GM23248 (cell line): ENCODE data around the gene EXOSC2. TPM values are rescaled to one million over a fixed set of nuclear protein-coding genes. Genes with fewer than 3 reads are reported as not detected.
A peak's percentile ranks its signal among the peaks of the same experiment; 100 is the strongest.

Experiments
- DNase-seq: peaks from one replicate; pipeline ENCODE4 v3.0.0-alpha.2; 2015
- H2AFZ ChIP-seq: fragments of 200-600 bp; sonication (generic); 2 replicates; pipeline ENCODE4 v1.6.1; 2016; ENCODE audit warnings: antibody characterized with exemption
- H3F3A ChIP-seq: fragments of 200-600 bp; sonication (generic); 2 replicates; pipeline ENCODE4 v1.6.1; 2016; ENCODE audit warnings: mild to moderate bottlenecking, antibody characterized with exemption, mixed run types; ENCODE audit not compliant: insufficient read depth
- H3K27ac ChIP-seq: fragments of 200-600 bp; sonication (generic); 2 replicates; pipeline ENCODE4 v1.5.1; 2016; ENCODE audit warnings: mild to moderate bottlenecking
- H3K27me3 ChIP-seq: fragments of 200-600 bp; sonication (generic); replicated peaks from 2 replicates; pipeline ENCODE4 v1.6.1; 2016; ENCODE audit warnings: mild to moderate bottlenecking; ENCODE audit not compliant: insufficient read depth
- H3K36me3 ChIP-seq: fragments of 200-600 bp; sonication (generic); 2 replicates; pipeline ENCODE4 v1.6.1; 2016; ENCODE audit warnings: low read depth, mild to moderate bottlenecking
- H3K4me1 ChIP-seq: fragments of 200-600 bp; sonication (generic); 2 replicates; pipeline ENCODE4 v1.6.1; 2016; ENCODE audit warnings: mild to moderate bottlenecking; ENCODE audit not compliant: insufficient read depth
- H3K4me2 ChIP-seq: fragments of 200-600 bp; sonication (generic); one replicate; pipeline ENCODE4 v1.6.1; 2016; ENCODE audit warnings: mild to moderate bottlenecking; ENCODE audit not compliant: unreplicated experiment
- H3K4me3 ChIP-seq: fragments of 200-600 bp; sonication (generic); 2 replicates; pipeline ENCODE4 v1.5.1; 2016; ENCODE audit warnings: mild to moderate bottlenecking
- H3K79me2 ChIP-seq: fragments of 200-600 bp; sonication (generic); 2 replicates; pipeline ENCODE4 v1.6.1; 2016; ENCODE audit warnings: mild to moderate bottlenecking; ENCODE audit not compliant: insufficient read depth
- H3K9ac ChIP-seq: fragments of 200-600 bp; sonication (generic); 2 replicates; pipeline ENCODE4 v1.6.1; 2016; ENCODE audit warnings: mild to moderate bottlenecking
- H3K9me2 ChIP-seq: fragments of 200-600 bp; sonication (generic); 2 replicates; pipeline ENCODE4 v1.6.1; 2016; ENCODE audit warnings: mixed run types, mild to moderate bottlenecking, moderate library complexity; ENCODE audit not compliant: insufficient read depth
- H3K9me3 ChIP-seq: fragments of 200-600 bp; sonication (generic); one replicate; pipeline ENCODE4 v1.6.1; 2017; ENCODE audit warnings: low read depth
- H4K20me1 ChIP-seq: fragments of 200-600 bp; sonication (generic); 2 replicates; pipeline ENCODE4 v1.6.0; 2016; ENCODE audit not compliant: insufficient read depth
- EZH2 ChIP-seq: fragments of 200-600 bp; sonication (generic); IDR thresholded peaks from 2 replicates; pipeline ENCODE4 v1.6.1; 2018; ENCODE audit warnings: antibody characterized with exemption, mild to moderate bottlenecking; ENCODE audit not compliant: insufficient read depth, poor library complexity, severe bottlenecking
- EZH2phosphoT487 ChIP-seq: fragments of 200-600 bp; sonication (generic); IDR thresholded peaks from 2 replicates; pipeline ENCODE4 v1.6.1; 2018; ENCODE audit warnings: antibody characterized with exemption, moderate library complexity, mild to moderate bottlenecking, low read depth; ENCODE audit not compliant: insufficient read depth
- WGBS, 2 experiments: methylation state at CpG; one replicate each; pipeline ENCODE4 v1.1.6; 2015 to 2017; ENCODE audit warnings: low lambda C conversion rate in 2 of 2, low coverage in 1 of 2; ENCODE audit errors: missing lambda C conversion rate in 2 of 2; 5-methylcytosine and 5-hydroxymethylcytosine counted together
- in situ Hi-C: fragments of 300-500 bp; cut with MboI; formaldehyde crosslinking; loops from 2 replicates; pipeline ENCODE4 v1.15.0; 2020
- polyA plus RNA-seq: library from polyadenylated mRNA; unstranded; fragments of >200 nt; fragmentation: Nextera tagmentation; extraction: Ambion mirVana; gene quantifications from 2 replicates; pipeline ENCODE4 v1.2.1, GENCODE V29; 2016
- total RNA-seq: library from RNA; depleted of rRNA; stranded (reverse); fragments of >200 nt; shearing (Covaris generic); gene quantifications from 2 replicates; pipeline ENCODE4 v1.2.3, GENCODE V29; 2014

The EXOSC2 gene
- total and polyA plus RNA-seq, 2 experiments from 2014 or later = 17.2 to 21.6 TPM

DNA sequence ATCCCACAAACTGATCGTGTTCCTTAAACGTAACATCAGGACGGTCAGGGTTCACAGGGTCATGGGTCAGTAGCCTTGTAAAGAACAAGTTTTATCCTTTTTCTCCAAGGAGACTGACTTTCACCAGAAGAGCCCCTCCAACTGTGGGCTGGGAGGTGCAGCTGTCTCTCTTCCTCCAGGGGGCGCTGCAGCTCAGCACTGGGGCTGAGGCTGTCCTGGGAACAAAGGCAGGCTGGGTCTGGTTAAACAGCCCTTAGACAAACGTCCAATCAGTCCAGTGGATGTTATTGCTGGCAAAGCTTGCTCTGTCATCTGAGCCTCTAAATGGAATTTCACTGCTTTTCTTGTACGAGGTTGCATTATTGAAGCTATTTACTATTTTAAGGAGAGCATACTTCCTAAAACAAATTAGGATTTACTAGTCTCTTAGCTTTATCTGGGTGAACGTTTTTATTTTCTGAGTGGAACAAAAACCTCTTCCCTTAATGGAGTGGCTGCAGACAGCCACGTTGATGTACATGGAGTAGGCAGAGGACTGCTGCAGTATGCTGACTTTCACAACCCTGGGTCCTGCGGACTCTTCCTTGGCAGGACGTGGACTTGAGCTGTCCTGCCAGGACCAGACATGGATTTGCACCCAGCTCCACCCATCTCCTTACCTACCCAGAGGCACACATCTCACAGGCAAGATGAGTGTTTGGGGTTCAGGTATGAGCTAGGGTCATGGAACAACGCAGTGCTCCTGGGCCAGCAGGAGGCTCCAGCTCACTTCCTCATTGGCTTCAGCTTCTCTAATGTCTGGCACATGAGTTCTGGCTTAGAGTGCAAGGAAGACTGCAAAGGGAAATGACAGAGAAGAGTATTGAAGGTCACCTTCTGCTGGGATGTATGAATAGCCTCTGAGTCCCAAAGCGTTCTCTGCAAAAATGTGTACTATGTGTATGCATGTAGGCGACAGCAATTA, 7.8 kb downstream of the EXOSC2 start:
- DNase-seq = peak; percentile 85
- Histone ChIP-seq H2AFZ (no peak overlapping the region), H3K4me3 (no peak overlapping the region), H3K36me3 (peaks cover 42% of the 10 kb centered on the region), H3K4me1 (peaks cover 12% of the 10 kb centered on the region), H3K4me2 (no peak overlapping the region), H3K27me3 (no peaks in the 10 kb centered on the region), H3K79me2 (peaks cover 34% of the 10 kb centered on the region), H3K9me3 (no peaks in the 10 kb centered on the region), H3K9me2 (no peaks in the 10 kb centered on the region), H3F3A (peaks cover 24% of the 10 kb centered on the region), H3K27ac (no peak overlapping the region), H4K20me1 (no peaks in the 10 kb centered on the region), H3K9ac (no peak overlapping the region)
- WGBS, 2 experiments = 46 to 52% methylated on average over 12 to 13 of the region's 13 CpGs
- in situ Hi-C loops = no loop called here
- no peak for TF ChIP-seq EZH2
- TF ChIP-seq EZH2phosphoT487 = no peak

DNA sequence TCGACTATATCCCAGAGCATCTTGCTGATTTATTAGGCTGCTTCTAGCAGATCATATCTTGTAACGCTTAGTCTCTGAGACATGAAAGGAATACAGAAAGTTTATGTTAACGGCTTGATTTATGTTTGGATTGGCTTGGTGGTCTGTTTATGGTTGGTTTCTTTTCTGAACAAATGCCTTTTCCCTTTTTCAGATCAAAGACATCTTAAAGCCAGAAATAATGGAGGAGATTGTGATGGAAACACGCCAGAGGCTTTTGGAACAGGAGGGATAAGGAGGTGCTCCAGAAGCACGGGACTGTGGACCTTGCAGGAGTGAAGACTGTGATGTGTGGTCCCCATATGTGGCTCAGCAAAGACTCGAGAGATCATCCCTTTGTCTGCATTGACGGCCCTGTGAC, 9.9 kb downstream of the EXOSC2 start:
- in situ Hi-C loops = no loop called here
- Histone ChIP-seq H3K4me1 (peaks cover 5% of the 10 kb centered on the region), H3K9me2 (no peaks in the 10 kb centered on the region), H2AFZ (no peak overlapping the region), H3F3A (peaks cover 26% of the 10 kb centered on the region), H3K9me3 (no peaks in the 10 kb centered on the region), H3K9ac (no peak overlapping the region), H4K20me1 (no peaks in the 10 kb centered on the region), H3K27ac (no peak overlapping the region), H3K36me3 (peaks cover 36% of the 10 kb centered on the region), H3K4me2 (no peak overlapping the region), H3K27me3 (no peaks in the 10 kb centered on the region), H3K4me3 (no peak overlapping the region), H3K79me2 (peaks cover 23% of the 10 kb centered on the region; the same call in 1 of the 2 replicates)
- WGBS, 2 experiments = 85 to 86% methylated on average over 7 of the region's 7 CpGs
- DNase-seq = no peak
- TF ChIP-seq EZH2 (no peak), EZH2phosphoT487 (no peak)

DNA sequence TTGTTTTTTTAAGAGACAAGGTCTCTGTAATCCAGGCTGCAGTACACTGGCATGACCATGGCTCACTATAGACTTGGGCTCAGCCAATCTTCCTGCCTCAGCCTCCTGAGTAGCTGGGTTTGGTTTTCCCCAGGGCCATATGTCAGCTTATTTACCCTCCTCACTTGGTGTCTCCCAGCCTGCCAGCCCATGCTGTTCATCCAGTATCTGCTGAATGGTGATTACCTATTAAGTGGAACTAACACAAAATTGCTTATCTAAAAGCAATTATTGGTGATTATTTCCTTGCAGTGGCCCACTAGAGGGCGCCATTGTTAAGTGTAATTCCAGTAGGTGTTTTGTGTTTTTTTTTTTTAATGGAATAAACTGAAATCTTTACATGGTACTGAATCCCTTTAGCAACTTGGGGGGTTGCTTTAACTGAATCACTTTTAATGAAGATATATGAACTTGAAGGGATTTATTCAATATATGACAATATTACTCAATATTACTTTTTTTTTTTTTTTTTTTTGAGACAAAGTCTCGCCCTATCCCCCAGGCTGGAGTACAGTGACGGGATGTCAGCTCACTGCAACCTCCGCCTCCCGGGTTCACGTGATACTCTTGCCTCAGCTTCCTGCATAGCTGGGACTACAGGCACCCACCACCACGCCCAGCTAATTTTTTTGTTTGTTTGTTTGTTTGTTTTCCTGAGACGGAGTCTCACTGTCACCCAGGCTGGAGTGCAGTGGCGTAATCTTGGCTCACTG, 13.8 kb downstream of the EXOSC2 start:
- DNase-seq = peak; percentile 74
- H4K20me1 ChIP-seq = no peaks in the 10 kb centered on the region
- H3K4me3 ChIP-seq = no peak overlapping the region
- no peak overlapping the region for H3K9ac ChIP-seq
- peaks cover 5% of the 10 kb centered on the region; the same call in 1 of the 2 replicates for H3K79me2 ChIP-seq
- in situ Hi-C loops = loop anchor here (5.0 kb wide), 1 partner anchor 155 kb away; no protein-coding TSS in a partner anchor
- no peaks in the 10 kb centered on the region for H3K9me3 ChIP-seq
- no peaks in the 10 kb centered on the region for H3K9me2 ChIP-seq
- no peaks in the 10 kb centered on the region for H3K27me3 ChIP-seq
- no peak overlapping the region for H3K27ac ChIP-seq
- peaks cover 18% of the 10 kb centered on the region for H3K36me3 ChIP-seq
- peaks cover 19% of the 10 kb centered on the region; the same call in 1 of the 2 replicates for H3F3A ChIP-seq
- no peak overlapping the region for H2AFZ ChIP-seq
- 54 to 56% methylated on average over 9 of the region's 9 CpGs for WGBS, 2 experiments
- no peak for TF ChIP-seq EZH2
- TF ChIP-seq EZH2phosphoT487 = no peak
- no peaks in the 10 kb centered on the region for H3K4me1 ChIP-seq
- no peak overlapping the region for H3K4me2 ChIP-seq

DNA sequence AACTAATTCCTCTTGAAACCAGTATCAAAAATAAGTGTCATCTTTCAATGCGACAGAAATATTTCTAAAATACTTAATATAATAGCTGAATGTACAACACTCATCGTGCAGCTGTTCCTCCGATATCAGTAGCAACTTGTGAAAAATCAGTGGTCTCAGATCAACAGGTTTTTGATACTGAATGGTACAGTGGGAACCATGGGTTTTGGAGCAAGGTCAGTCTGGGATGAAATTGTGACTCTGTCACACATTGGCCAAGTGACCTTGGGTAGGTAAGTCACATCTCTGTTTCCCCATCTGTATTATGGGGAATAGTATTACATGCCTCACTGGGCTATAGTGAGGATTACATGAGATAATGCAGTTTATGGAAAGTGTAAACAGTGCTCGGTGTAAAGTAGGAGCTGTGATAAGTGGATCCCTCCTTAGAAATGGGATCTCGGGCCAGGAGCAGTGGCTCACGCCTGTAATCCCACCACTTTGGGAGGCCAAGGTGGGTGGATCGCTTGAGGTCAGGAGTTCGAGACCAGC, 17.3 kb downstream of the EXOSC2 start:
- in situ Hi-C loops = no loop called here
- no peak for DNase-seq
- H3F3A ChIP-seq = peaks cover 34% of the 10 kb centered on the region

More for the DNA sequence above, 17.3 kb downstream of the EXOSC2 start:
- no peaks in the 10 kb centered on the region for H3K36me3 ChIP-seq
- peaks cover 30% of the 10 kb centered on the region for H3K79me2 ChIP-seq
- H4K20me1 ChIP-seq = no peaks in the 10 kb centered on the region
- no peak overlapping the region for H3K4me2 ChIP-seq
- no peak overlapping the region for H3K4me3 ChIP-seq
- H2AFZ ChIP-seq = no peak overlapping the region
- H3K9me2 ChIP-seq = no peaks in the 10 kb centered on the region
- no peaks in the 10 kb centered on the region for H3K4me1 ChIP-seq
- no peaks in the 10 kb centered on the region for H3K27me3 ChIP-seq
- H3K9ac ChIP-seq = no peak overlapping the region
- H3K27ac ChIP-seq = no peak overlapping the region
- H3K9me3 ChIP-seq = no peaks in the 10 kb centered on the region
- 97 to 98% methylated on average over 8 of the region's 8 CpGs for WGBS, 2 experiments
- TF ChIP-seq EZH2phosphoT487 = no peak
- no peak for TF ChIP-seq EZH2
